Heart right ventricle (tissue), 16 donors: Measurements from ENCODE around the gene AFG1L. TPM values are rescaled to one million over a fixed set of nuclear protein-coding genes. Genes with fewer than 3 reads are reported as not detected.

Experiments used
- ATAC-seq, 8 donors: fragments of 200-7000 bp; cut with Tn5 transposase; one replicate each; pipeline ENCODE4 v1.9.1; 2020; ENCODE audit warnings: mild to moderate bottlenecking in 8 of 8, moderate library complexity in 8 of 8, moderate number of reproducible peaks in 1 of 8
- DNase-seq, 2 donors: peaks; one replicate each; pipeline ENCODE4 v3.0.0-alpha.2; 2020
- H3K27ac ChIP-seq, 10 donors: fragments of 200-600 bp; sonication (generic) in 2 of 10; one replicate each; pipeline versions ENCODE4 v1.5.0 to v1.8.0; 2020 to 2022; ENCODE audit warnings: mild to moderate bottlenecking in 3 of 10
- H3K27me3 ChIP-seq, 7 donors: fragments of 200-600 bp; one replicate each; pipeline ENCODE4 v1.8.0; 2021 to 2022; ENCODE audit warnings: mild to moderate bottlenecking in 2 of 7
- H3K36me3 ChIP-seq, 9 donors: fragments of 200-600 bp; sonication (generic) in 1 of 9; one replicate each; pipeline versions ENCODE4 v1.5.0 to v1.8.0; 2020 to 2022; ENCODE audit warnings: mild to moderate bottlenecking in 2 of 9
- H3K4me1 ChIP-seq, 9 donors: fragments of 200-600 bp; sonication (generic) in 1 of 9; one replicate each; pipeline versions ENCODE4 v1.5.0 to v1.8.0; 2020 to 2022; ENCODE audit warnings: mild to moderate bottlenecking in 4 of 9
- H3K4me3 ChIP-seq, 10 donors: fragments of 200-600 bp; sonication (generic) in 2 of 10; one replicate each; pipeline versions ENCODE4 v1.5.0 to v1.8.0; 2020 to 2022; ENCODE audit warnings: mild to moderate bottlenecking in 7 of 10, moderate library complexity in 2 of 10
- H3K9me3 ChIP-seq, 11 donors: fragments of 200-600 bp in 10 of 11; sonication (generic) in 2 of 11; one replicate each; pipeline versions ENCODE4 v1.5.0 to v1.8.0; 2013 to 2022; ENCODE audit warnings: mild to moderate bottlenecking in 2 of 11, control low read depth in 1 of 11, moderate library complexity in 1 of 11
- WGBS, 2 donors: extraction: QIAGEN DNeasy Blood & Tissue Kit; methylation state at CpG; one replicate each; pipeline ENCODE4 v1.1.7; 2013; ENCODE audit warnings: inconsistent platforms in 1 of 2; 5-methylcytosine and 5-hydroxymethylcytosine counted together
- intact Hi-C, 10 donors: fragments of 100-400 bp; cut with DNase I; formaldehyde crosslinking; loops; one replicate each; pipeline versions ENCODE4 v1.11.1 to v1.14.2; 2022
- polyA plus RNA-seq, 2 donors: library from polyadenylated mRNA; stranded (reverse); fragments of 200-250 nt; gene quantifications; one replicate each; pipeline ENCODE4 v1.2.3, GENCODE V29; 2013
- total RNA-seq, 10 donors: library from RNA; stranded (reverse); fragmentation: NEBNext Ultra II Directional in 3 of 10; extraction: Animal tissue kit (Norgen Biotek cat#: 25700) in 3 of 10; gene quantifications; one replicate each; pipeline versions ENCODE4 v1.2.1 to v1.2.4, GENCODE V29; 2021 to 2023
- TF ChIP-seq, protein P1 (sequence below), 9 donors: fragments of 200-600 bp; sonication (generic) in 2 of 9; IDR thresholded peaks; one replicate each; pipeline versions ENCODE4 v1.5.0 to v1.8.0; 2021 to 2022; ENCODE audit warnings: antibody characterized with exemption in 9 of 9, mild to moderate bottlenecking in 5 of 9, moderate library complexity in 1 of 9
- donor health status: Arrhythmogenic right ventricular cardiomyopathy.
- donor health status: ischemic (EF 13 %, LVEDD 7.1; RV severe dilation, severe dysfunction).
- donor health status: healthy with polysubstance abuse.
- donor health status: DM: no; HTN: yes; CAD: no.
- donor health status: DM: no; HTN: no; CAD: no.
- donor health status: ischemic (EF 25% LVEDD 6.9; RV normal size, moderate dysfunction).
- donor health status: ischemic (EF 25% LVEDD 5.7; RV mildly dilated, moderate dysfunction).
- donor health status: healthy.
- donor health status: DM: yes; HTN: yes; CAD: no.
- donor health status: Ischemic cardiomyopathy.
- donor health status: ischemic (EF 35%, LVEDD 5.7; RV mildly dilated, moderate dysfunction).
- donor health status: nonischemic (EF 11% LVEDD 7.7; RV severe dilation, severe dysfunction).
- donor health status: DM: yes; HTN: yes; CAD: no.
- donor health status: PGD.
- donor health status: ischemic (EF 29% LVEDD 5.4; RV normal size, mild dysfunction).
- donor health status: nonischemic (EF 23%, LVEDD 6.1; RV moderate dilation, normal function).

AFG1L gene
- total and polyA plus RNA-seq, 12 donors = 1.9 to 18.8 (median 12.8) TPM

DNA sequence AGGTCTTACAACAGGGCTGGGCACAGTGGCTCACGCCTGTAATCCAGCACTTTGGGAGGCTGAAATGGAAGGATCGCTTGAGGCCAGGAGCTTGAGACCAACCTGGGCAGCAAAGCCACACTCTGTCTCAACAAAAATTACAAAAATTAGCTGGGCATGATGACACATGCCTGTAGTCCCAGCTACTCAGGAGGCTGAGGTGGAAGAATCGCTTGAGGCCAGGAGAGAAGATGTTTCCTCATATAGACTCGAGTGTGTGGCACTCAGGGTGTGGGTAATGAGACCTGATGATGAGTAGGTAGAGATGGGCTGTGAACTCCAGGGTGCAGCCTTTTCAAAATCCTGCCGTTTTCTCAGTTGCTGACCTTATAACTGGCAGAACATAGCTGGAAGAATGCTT lies 140.5 kb downstream of the AFG1L start:
- H3K9me3 ChIP-seq = no peaks in the 10 kb centered on the region
- H3K4me3 ChIP-seq = no peak overlapping the region
- no peaks in the 10 kb centered on the region for H3K36me3 ChIP-seq
- intact Hi-C loops = no loop called here
- ATAC-seq = no peak
- H3K27ac ChIP-seq = no peak overlapping the region
- WGBS, 2 donors = 92 to 96% methylated on average over 5 of the region's 5 CpGs
- no peaks in the 10 kb centered on the region for H3K27me3 ChIP-seq
- peaks cover 0 to 11% (median 5%) of the 10 kb centered on the region in 9 donors for H3K4me1 ChIP-seq
- DNase-seq = no peak
- TF ChIP-seq, protein P1, sequence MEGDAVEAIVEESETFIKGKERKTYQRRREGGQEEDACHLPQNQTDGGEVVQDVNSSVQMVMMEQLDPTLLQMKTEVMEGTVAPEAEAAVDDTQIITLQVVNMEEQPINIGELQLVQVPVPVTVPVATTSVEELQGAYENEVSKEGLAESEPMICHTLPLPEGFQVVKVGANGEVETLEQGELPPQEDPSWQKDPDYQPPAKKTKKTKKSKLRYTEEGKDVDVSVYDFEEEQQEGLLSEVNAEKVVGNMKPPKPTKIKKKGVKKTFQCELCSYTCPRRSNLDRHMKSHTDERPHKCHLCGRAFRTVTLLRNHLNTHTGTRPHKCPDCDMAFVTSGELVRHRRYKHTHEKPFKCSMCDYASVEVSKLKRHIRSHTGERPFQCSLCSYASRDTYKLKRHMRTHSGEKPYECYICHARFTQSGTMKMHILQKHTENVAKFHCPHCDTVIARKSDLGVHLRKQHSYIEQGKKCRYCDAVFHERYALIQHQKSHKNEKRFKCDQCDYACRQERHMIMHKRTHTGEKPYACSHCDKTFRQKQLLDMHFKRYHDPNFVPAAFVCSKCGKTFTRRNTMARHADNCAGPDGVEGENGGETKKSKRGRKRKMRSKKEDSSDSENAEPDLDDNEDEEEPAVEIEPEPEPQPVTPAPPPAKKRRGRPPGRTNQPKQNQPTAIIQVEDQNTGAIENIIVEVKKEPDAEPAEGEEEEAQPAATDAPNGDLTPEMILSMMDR (IDR thresholded peaks at IDR 0.05) = no peak

DNA sequence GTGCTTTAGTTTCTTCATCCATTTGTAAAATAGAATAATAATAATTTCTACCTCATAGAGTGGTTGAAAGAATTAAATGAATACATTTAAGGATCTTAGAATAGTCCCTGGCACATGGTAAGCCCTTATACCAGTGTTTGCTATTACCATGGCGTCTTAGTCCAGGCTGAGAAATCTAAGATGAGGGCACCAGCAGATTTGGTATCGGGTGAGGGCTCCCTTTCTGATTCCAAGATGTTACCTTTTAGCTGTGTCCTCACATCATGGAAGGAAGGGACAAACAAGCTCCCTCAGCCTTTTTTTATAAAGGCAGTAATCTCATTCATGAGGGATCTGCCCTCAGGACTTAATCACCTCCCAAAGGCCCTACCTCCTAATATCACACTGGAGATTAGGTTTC lies 141.9 kb downstream of the AFG1L start:
- no peak overlapping the region for H3K27ac ChIP-seq
- ATAC-seq = no peak
- H3K4me1 ChIP-seq = peaks cover 0 to 11% (median 5%) of the 10 kb centered on the region in 9 donors
- 97 to 99% methylated on average over 2 of the region's 2 CpGs for WGBS, 2 donors
- no peak overlapping the region for H3K4me3 ChIP-seq
- H3K9me3 ChIP-seq = no peaks in the 10 kb centered on the region
- TF ChIP-seq, protein P1 (IDR thresholded peaks at IDR 0.05) = no peak
- H3K36me3 ChIP-seq = no peaks in the 10 kb centered on the region
- DNase-seq = no peak
- no peaks in the 10 kb centered on the region for H3K27me3 ChIP-seq
- intact Hi-C loops = no loop called here

DNA sequence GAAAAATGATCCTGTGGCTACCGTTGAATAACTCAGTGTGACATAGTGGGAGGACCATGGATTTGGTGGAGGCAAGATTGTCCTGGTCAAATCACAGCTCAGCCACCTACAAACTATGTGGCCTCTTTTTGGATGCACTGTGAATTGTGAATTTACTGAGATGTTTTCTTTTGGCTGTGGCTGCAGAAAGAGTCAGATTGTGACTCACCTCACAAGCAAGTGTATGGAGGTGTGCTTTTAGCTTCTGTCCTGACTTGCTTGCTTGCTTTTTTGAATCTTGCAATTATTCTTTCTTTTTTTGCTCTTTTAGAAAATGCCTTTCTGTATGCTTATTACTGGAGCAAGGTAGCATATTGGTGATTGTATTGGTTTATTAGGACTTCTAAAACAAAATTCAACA lies 143.0 kb downstream of the AFG1L start:
- Histone ChIP-seq H3K9me3 (no peaks in the 10 kb centered on the region), H3K36me3 (no peaks in the 10 kb centered on the region), H3K4me1 (peaks cover 0 to 10% (median 5%) of the 10 kb centered on the region in 9 donors), H3K27me3 (no peaks in the 10 kb centered on the region), H3K27ac (no peak overlapping the region), H3K4me3 (no peak overlapping the region)
- WGBS, 2 donors = 93 to 94% methylated on average over 1 of the region's 1 CpG
- TF ChIP-seq, protein P1 (IDR thresholded peaks at IDR 0.05) = no peak
- ATAC-seq = no peak
- intact Hi-C loops = no loop called here
- DNase-seq = no peak

DNA sequence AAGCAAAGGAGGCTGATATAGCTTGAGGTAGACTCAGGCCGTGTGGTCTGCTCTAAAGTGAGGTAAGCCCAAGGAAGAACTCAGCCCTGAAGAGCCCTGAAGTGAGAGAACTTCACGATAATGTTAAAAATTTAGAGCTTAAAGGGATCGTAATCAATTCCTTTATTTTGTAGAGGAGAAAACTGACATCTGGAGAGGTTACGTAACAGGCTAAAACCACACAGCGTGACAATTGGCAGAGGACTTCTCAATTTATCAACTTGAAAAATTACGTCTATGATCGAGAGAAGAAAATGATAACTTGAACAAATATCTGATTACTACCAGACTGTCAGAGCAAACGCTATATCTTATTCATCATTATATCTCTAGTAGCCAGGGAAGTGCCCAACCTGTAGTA lies 144.1 kb downstream of the AFG1L start:
- Histone ChIP-seq H3K27me3 (no peaks in the 10 kb centered on the region), H3K4me1 (peaks cover 0 to 6% (median 0%) of the 10 kb centered on the region in 9 donors), H3K4me3 (no peak overlapping the region), H3K27ac (no peak overlapping the region), H3K9me3 (no peaks in the 10 kb centered on the region), H3K36me3 (no peaks in the 10 kb centered on the region)
- 69 to 78% methylated on average over 8 of the region's 8 CpGs for WGBS, 2 donors
- TF ChIP-seq, protein P1 (IDR thresholded peaks at IDR 0.05) = no peak
- intact Hi-C loops = no loop called here
- DNase-seq (no peak), ATAC-seq (no peak)
